ENCODE data around the gene TMEM182. TPM values are rescaled to one million over a fixed set of nuclear protein-coding genes. Genes with fewer than 3 reads are reported as not detected.

The TMEM182 gene
- total RNA-seq, 1 donor = 1.4 TPM

GRCh38 chr2:102754456-102755145 lies 7.2 kb upstream of the TMEM182 start:
- TF ChIP-seq, protein P1, sequence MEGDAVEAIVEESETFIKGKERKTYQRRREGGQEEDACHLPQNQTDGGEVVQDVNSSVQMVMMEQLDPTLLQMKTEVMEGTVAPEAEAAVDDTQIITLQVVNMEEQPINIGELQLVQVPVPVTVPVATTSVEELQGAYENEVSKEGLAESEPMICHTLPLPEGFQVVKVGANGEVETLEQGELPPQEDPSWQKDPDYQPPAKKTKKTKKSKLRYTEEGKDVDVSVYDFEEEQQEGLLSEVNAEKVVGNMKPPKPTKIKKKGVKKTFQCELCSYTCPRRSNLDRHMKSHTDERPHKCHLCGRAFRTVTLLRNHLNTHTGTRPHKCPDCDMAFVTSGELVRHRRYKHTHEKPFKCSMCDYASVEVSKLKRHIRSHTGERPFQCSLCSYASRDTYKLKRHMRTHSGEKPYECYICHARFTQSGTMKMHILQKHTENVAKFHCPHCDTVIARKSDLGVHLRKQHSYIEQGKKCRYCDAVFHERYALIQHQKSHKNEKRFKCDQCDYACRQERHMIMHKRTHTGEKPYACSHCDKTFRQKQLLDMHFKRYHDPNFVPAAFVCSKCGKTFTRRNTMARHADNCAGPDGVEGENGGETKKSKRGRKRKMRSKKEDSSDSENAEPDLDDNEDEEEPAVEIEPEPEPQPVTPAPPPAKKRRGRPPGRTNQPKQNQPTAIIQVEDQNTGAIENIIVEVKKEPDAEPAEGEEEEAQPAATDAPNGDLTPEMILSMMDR (IDR thresholded peaks at IDR 0.05; ENCODE audit: extremely low read depth, low read depth, low read length) = no peak
- Histone ChIP-seq H3K27ac (ENCODE audit: low read depth, low read length) (no peak overlapping the region), H3K4me1 (ENCODE audit: insufficient read depth, low read length) (no peaks in the 10 kb centered on the region), H3K4me3 (ENCODE audit: insufficient read depth, low read length) (no peak overlapping the region), H3K4me2 (ENCODE audit: insufficient read depth, low read length) (no peak overlapping the region), H3K79me2 (ENCODE audit: insufficient read depth, low read length) (no peaks in the 10 kb centered on the region), H3K9me3 (ENCODE audit: low read depth, low read length) (no peaks in the 10 kb centered on the region), H2AFZ (ENCODE audit: low read length) (no peak overlapping the region), H3K36me3 (ENCODE audit: insufficient read depth, low read length) (no peaks in the 10 kb centered on the region), H3K27me3 (ENCODE audit: insufficient read depth, low read length) (no peaks in the 10 kb centered on the region), H4K20me1 (ENCODE audit: insufficient read depth, low read length) (no peaks in the 10 kb centered on the region)
- DNase-seq (ENCODE audit: insufficient read length, low spot score, missing footprints) = no peak

DNA sequence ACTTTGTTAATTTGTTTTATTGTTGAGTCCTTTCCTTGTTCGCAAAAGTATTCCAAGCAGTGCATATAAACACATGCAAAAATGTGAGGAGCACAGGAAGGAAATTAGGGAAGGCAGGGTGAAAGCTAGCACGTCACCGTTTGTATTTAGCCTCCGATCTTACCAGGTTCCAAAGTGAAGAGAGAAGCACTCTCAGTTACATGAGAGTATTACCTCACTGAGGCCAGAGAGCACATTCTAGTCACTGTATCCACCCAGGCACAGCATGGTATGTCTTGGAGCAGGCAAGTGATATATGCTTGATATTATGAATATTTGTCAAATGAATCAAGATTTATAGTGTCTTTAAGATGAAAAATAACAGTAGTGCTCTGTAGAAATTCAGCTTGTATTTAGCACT lies 6.5 kb upstream of the TMEM182 start:
- TF ChIP-seq, protein P1 (IDR thresholded peaks at IDR 0.05; ENCODE audit: extremely low read depth, low read depth, low read length) = no peak
- H3K27me3 ChIP-seq (ENCODE audit: insufficient read depth, low read length) = no peaks in the 10 kb centered on the region
- H3K79me2 ChIP-seq (ENCODE audit: insufficient read depth, low read length) = no peaks in the 10 kb centered on the region
- no peaks in the 10 kb centered on the region for H4K20me1 ChIP-seq (ENCODE audit: insufficient read depth, low read length)
- H2AFZ ChIP-seq (ENCODE audit: low read length) = no peak overlapping the region
- no peaks in the 10 kb centered on the region for H3K9me3 ChIP-seq (ENCODE audit: low read depth, low read length)
- no peak for DNase-seq (ENCODE audit: insufficient read length, low spot score, missing footprints)
- H3K27ac ChIP-seq (ENCODE audit: low read depth, low read length) = no peak overlapping the region
- no peak overlapping the region for H3K4me3 ChIP-seq (ENCODE audit: insufficient read depth, low read length)
- H3K4me1 ChIP-seq (ENCODE audit: insufficient read depth, low read length) = no peaks in the 10 kb centered on the region
- no peak overlapping the region for H3K4me2 ChIP-seq (ENCODE audit: insufficient read depth, low read length)
- H3K36me3 ChIP-seq (ENCODE audit: insufficient read depth, low read length) = no peaks in the 10 kb centered on the region

DNA sequence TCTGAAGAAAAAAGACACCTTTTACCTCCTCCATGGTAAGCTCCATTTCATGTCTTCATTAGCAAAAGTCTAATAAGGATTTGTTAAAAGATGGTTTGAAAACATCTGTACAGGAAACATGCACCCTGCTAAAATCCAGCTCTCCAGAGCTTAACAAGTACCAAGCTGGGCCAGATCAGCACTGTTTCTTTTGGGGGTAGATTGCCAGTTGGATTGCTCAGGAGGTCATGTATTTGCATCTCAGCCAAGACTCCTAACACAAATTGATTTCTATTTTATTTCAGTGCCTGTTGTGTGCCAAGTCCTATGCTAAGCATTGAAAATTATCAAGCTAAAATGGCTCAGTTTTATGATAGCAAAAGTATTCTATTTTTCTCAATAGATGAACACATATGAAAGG lies 3.4 kb upstream of the TMEM182 start:
- TF ChIP-seq, protein P1 (IDR thresholded peaks at IDR 0.05; ENCODE audit: extremely low read depth, low read depth, low read length) = no peak
- Histone ChIP-seq H3K4me2 (ENCODE audit: insufficient read depth, low read length) (no peak overlapping the region), H3K4me3 (ENCODE audit: insufficient read depth, low read length) (no peak overlapping the region), H2AFZ (ENCODE audit: low read length) (no peak overlapping the region), H3K79me2 (ENCODE audit: insufficient read depth, low read length) (no peaks in the 10 kb centered on the region), H3K27ac (ENCODE audit: low read depth, low read length) (no peak overlapping the region), H3K9me3 (ENCODE audit: low read depth, low read length) (no peaks in the 10 kb centered on the region), H3K27me3 (ENCODE audit: insufficient read depth, low read length) (no peaks in the 10 kb centered on the region), H3K4me1 (ENCODE audit: insufficient read depth, low read length) (no peaks in the 10 kb centered on the region), H4K20me1 (ENCODE audit: insufficient read depth, low read length) (no peaks in the 10 kb centered on the region), H3K36me3 (ENCODE audit: insufficient read depth, low read length) (no peaks in the 10 kb centered on the region)
- no peak for DNase-seq (ENCODE audit: insufficient read length, low spot score, missing footprints)

GRCh38 chr2:102764083-102764482 lies 2.3 kb downstream of the TMEM182 start:
- H3K4me2 ChIP-seq (ENCODE audit: insufficient read depth, low read length) = no peak overlapping the region
- H3K4me1 ChIP-seq (ENCODE audit: insufficient read depth, low read length) = no peaks in the 10 kb centered on the region
- H3K27me3 ChIP-seq (ENCODE audit: insufficient read depth, low read length) = no peaks in the 10 kb centered on the region
- H2AFZ ChIP-seq (ENCODE audit: low read length) = no peak overlapping the region
- no peak for DNase-seq (ENCODE audit: insufficient read length, low spot score, missing footprints)
- no peaks in the 10 kb centered on the region for H3K36me3 ChIP-seq (ENCODE audit: insufficient read depth, low read length)
- H3K9me3 ChIP-seq (ENCODE audit: low read depth, low read length) = no peaks in the 10 kb centered on the region
- TF ChIP-seq, protein P1 (IDR thresholded peaks at IDR 0.05; ENCODE audit: extremely low read depth, low read depth, low read length) = no peak
- no peaks in the 10 kb centered on the region for H4K20me1 ChIP-seq (ENCODE audit: insufficient read depth, low read length)
- H3K79me2 ChIP-seq (ENCODE audit: insufficient read depth, low read length) = no peaks in the 10 kb centered on the region
- H3K4me3 ChIP-seq (ENCODE audit: insufficient read depth, low read length) = no peak overlapping the region
- no peak overlapping the region for H3K27ac ChIP-seq (ENCODE audit: low read depth, low read length)
